ENCODE data around the gene MTHFD1L.

DNA sequence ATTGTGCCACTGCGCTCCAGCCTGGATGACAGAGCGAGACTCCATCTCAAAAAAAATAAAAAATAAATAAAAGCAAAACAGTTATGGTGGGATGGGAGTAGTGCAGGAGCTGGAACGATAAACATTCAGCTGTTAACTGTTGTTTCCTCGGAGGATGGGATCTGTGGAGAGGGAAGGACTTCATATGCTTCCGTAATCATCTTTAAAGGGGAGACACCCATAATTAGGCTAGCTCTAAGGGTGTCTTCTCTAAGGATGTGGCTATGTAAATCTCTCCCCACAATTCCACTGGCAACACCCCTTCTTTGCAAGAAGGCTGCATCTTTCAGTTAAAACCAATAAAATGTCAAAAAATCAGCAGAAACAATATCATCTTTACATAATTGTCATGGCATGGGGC lies 42.6 kb upstream of the MTHFD1L start:
- no peak for TF ChIP-seq POLR2A (IDR thresholded peaks at IDR 0.05)
- TF ChIP-seq, protein P1, sequence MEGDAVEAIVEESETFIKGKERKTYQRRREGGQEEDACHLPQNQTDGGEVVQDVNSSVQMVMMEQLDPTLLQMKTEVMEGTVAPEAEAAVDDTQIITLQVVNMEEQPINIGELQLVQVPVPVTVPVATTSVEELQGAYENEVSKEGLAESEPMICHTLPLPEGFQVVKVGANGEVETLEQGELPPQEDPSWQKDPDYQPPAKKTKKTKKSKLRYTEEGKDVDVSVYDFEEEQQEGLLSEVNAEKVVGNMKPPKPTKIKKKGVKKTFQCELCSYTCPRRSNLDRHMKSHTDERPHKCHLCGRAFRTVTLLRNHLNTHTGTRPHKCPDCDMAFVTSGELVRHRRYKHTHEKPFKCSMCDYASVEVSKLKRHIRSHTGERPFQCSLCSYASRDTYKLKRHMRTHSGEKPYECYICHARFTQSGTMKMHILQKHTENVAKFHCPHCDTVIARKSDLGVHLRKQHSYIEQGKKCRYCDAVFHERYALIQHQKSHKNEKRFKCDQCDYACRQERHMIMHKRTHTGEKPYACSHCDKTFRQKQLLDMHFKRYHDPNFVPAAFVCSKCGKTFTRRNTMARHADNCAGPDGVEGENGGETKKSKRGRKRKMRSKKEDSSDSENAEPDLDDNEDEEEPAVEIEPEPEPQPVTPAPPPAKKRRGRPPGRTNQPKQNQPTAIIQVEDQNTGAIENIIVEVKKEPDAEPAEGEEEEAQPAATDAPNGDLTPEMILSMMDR (IDR thresholded peaks at IDR 0.05) = no peak
